Activated CD8-positive, alpha-beta T cell treated with anti-CD3 and anti-CD28 coated beads for 36 hours (primary cell): ENCODE results near the gene ECPAS. TPM values are rescaled to one million over a fixed set of nuclear protein-coding genes. Genes with fewer than 3 reads are reported as not detected.

Experiments
- ATAC-seq: fragments of 200-7000 bp; cut with Tn5 transposase; one replicate; pipeline ENCODE4 v1.10.0; 2021; ENCODE audit warnings: mild to moderate bottlenecking, moderate library complexity
- CTCF ChIA-PET: fragments of 350-600 bp; sonication (Branson Sonifier 250); formaldehyde crosslinking; loops from one replicate; lab custom pipeline; 2021; ENCODE audit warnings: antibody characterized with exemption; lab: Charles Lee
- POLR2A ChIA-PET: fragments of 350-600 bp; sonication (Branson Sonifier 250); formaldehyde crosslinking; loops from one replicate; lab custom pipeline; 2021; ENCODE audit warnings: antibody characterized with exemption; lab: Charles Lee
- DNase-seq: peaks from one replicate; pipeline ENCODE4 v3.0.0-alpha.2; 2020
- H3K27ac Mint-ChIP-seq: one replicate; pipeline ENCODE4 v1.8.0; 2021; ENCODE audit warnings: mild to moderate bottlenecking, mixed read lengths
- H3K27me3 Mint-ChIP-seq: one replicate; pipeline ENCODE4 v1.8.0; 2021; ENCODE audit warnings: mixed read lengths
- H3K36me3 Mint-ChIP-seq: one replicate; pipeline ENCODE4 v1.8.0; 2021; ENCODE audit warnings: low read depth, mixed read lengths
- H3K4me1 Mint-ChIP-seq: one replicate; pipeline ENCODE4 v1.8.0; 2021; ENCODE audit warnings: low read depth, mixed read lengths
- H3K4me3 Mint-ChIP-seq: one replicate; pipeline ENCODE4 v1.8.0; 2021; ENCODE audit warnings: mild to moderate bottlenecking, moderate library complexity, mixed read lengths
- H3K9me3 Mint-ChIP-seq: one replicate; pipeline ENCODE4 v1.8.0; 2021; ENCODE audit warnings: mixed read lengths
- intact Hi-C: fragments of 100-400 bp; cut with micrococcal nuclease; formaldehyde crosslinking; loops from one replicate; pipeline ENCODE4 v1.10.0; 2022
- total RNA-seq, 2 experiments: library from RNA; stranded (reverse); gene quantifications; one replicate each; pipeline ENCODE4 v1.2.3, GENCODE V29; 2021
- TF ChIP-seq, protein P1 (sequence below): fragments of 200-600 bp; IDR thresholded peaks from one replicate; pipeline ENCODE4 v1.8.0; 2022; ENCODE audit warnings: antibody characterized with exemption, mild to moderate bottlenecking

The ECPAS gene
- total RNA-seq, 2 experiments from 2014 or later: 71.6 to 79.6 TPM

DNA sequence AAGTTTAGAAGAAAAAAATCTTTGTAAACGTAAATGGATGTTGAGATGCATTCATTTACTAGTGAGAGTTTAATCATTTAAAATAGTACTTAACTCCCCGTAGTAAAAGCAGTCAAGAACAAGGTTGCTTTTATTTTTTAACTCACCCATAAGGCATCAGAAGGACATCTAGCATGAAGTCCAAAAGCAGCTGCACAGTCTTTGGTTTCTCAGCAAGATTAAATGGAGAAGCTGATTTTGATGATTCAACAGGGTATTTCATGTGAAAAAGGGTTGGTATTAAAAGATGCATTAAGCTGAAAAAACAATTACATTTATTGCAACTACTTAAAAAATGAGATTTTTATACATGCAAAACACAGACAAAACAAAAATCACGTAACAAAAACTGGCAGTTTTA is 44.0 kb downstream of the ECPAS start:
- ChIA-PET POLR2A (no interaction called here), CTCF (no interaction called here)
- Mint-ChIP-seq H3K36me3 (peaks cover 52% of the 10 kb centered on the region), H3K27me3 (no peaks in the 10 kb centered on the region), H3K9me3 (no peaks in the 10 kb centered on the region), H3K4me3 (no peak overlapping the region), H3K27ac (no peak overlapping the region), H3K4me1 (no peaks in the 10 kb centered on the region)
- intact Hi-C loops: no loop called here
- TF ChIP-seq, protein P1, sequence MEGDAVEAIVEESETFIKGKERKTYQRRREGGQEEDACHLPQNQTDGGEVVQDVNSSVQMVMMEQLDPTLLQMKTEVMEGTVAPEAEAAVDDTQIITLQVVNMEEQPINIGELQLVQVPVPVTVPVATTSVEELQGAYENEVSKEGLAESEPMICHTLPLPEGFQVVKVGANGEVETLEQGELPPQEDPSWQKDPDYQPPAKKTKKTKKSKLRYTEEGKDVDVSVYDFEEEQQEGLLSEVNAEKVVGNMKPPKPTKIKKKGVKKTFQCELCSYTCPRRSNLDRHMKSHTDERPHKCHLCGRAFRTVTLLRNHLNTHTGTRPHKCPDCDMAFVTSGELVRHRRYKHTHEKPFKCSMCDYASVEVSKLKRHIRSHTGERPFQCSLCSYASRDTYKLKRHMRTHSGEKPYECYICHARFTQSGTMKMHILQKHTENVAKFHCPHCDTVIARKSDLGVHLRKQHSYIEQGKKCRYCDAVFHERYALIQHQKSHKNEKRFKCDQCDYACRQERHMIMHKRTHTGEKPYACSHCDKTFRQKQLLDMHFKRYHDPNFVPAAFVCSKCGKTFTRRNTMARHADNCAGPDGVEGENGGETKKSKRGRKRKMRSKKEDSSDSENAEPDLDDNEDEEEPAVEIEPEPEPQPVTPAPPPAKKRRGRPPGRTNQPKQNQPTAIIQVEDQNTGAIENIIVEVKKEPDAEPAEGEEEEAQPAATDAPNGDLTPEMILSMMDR: no peak
- ATAC-seq: no peak
- DNase-seq: no peak

DNA sequence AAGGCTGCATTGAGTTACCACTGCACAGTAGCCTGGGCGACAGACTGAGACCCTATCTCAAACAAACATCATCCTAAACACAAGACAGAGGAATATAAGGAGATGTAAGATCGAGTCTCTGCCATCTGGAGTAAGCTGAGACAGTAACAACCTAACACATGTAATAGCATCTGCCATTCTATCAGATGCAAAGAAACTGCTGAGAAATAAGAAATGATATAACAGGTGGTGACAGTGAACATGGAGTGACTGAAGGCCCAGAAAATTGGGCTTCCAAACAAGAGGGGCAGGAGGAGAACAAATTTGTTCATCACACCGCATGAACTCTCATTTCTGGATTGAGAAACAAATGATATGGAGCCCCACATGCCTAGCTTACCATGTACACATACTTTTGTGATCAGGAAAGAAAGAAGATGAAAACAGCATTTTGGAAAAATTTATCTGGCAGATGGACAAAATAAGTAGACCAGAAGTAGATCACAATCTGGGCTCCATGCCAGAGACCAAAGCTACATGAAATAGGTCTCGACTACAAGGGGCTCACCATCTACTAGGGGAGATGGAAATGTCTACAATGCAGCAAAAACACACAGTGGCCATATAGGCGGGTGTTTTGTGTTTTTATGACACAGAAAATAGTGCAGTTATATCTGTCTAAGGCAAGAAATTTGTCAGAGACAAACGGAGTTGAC is 45.5 kb downstream of the ECPAS start:
- TF ChIP-seq, protein P1: no peak
- H3K4me3 Mint-ChIP-seq: no peak overlapping the region
- POLR2A ChIA-PET: no interaction called here
- intact Hi-C loops: no loop called here
- H3K9me3 Mint-ChIP-seq: no peaks in the 10 kb centered on the region
- no peak for ATAC-seq
- H3K4me1 Mint-ChIP-seq: no peaks in the 10 kb centered on the region
- CTCF ChIA-PET: no interaction called here
- no peak overlapping the region for H3K27ac Mint-ChIP-seq
- peaks cover 39% of the 10 kb centered on the region for H3K36me3 Mint-ChIP-seq
- no peaks in the 10 kb centered on the region for H3K27me3 Mint-ChIP-seq
- no peak for DNase-seq

DNA sequence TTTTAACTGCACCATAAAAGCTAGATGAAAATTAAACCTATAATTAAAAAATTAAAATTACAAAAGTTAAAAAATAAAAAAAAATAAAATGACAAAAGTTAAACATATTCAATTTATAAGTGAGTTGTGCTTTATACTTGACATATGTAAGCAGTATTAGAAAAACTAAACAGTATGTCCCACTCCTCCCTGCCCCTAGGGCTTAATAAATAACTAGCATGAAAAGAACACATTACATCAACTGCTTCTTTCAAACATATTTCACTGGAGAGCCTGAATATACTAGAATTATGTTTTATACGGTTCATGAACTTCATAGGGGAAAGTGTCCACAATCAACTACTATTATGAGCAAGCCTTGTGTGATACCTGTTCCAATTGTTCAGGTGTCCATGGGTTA is 47.6 kb downstream of the ECPAS start:
- ChIA-PET POLR2A (no interaction called here), CTCF (no interaction called here)
- no peak overlapping the region for H3K27ac Mint-ChIP-seq
- H3K4me3 Mint-ChIP-seq: no peak overlapping the region
- H3K27me3 Mint-ChIP-seq: no peaks in the 10 kb centered on the region
- H3K4me1 Mint-ChIP-seq: no peaks in the 10 kb centered on the region
- TF ChIP-seq, protein P1: no peak
- peaks cover 45% of the 10 kb centered on the region for H3K36me3 Mint-ChIP-seq
- intact Hi-C loops: no loop called here
- H3K9me3 Mint-ChIP-seq: no peaks in the 10 kb centered on the region
- ATAC-seq: no peak
- no peak for DNase-seq

DNA sequence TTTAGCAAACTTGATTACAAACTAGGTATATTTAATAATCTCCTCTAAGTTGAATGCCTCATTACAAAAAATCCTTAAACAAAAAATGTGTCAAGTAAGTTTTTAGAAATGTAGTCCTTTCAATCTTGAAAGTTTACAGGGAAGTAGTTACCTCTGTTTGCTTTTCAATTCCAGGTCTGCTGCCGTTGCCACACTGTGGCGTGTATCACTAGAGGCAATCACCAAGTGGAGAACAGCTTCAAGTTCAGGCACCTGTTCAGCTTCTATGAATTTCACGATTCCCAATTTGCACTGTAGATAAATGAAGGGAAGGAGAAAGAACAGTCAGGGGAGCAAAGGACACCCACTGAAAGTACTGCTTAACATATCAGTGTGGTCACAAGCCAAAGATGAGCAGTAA is 51.1 kb downstream of the ECPAS start:
- Mint-ChIP-seq H3K36me3 (peaks cover 41% of the 10 kb centered on the region), H3K27ac (no peak overlapping the region), H3K9me3 (no peaks in the 10 kb centered on the region), H3K27me3 (no peaks in the 10 kb centered on the region), H3K4me1 (no peaks in the 10 kb centered on the region), H3K4me3 (no peak overlapping the region)
- ATAC-seq: no peak
- intact Hi-C loops: no loop called here
- DNase-seq: no peak
- TF ChIP-seq, protein P1: no peak
- ChIA-PET POLR2A (no interaction called here), CTCF (no interaction called here)

DNA sequence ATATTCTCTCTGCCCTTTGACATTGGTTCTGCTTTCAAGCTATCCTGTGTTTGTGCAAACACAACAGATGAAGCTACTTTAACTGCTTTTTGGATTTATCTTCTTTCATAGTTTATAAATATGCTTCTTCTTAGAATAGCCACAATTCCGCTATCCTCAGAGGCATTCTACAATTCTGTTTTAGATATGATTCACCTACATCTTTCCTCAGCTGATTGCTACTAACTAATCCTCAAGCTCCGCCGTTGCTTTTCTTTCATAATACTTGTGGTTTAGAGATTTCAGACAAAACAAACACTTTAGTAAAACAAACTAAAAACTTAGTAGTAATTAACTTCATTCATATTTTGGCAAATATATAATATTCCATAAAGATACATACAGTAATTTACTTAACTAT is 52.5 kb downstream of the ECPAS start:
- Mint-ChIP-seq H3K4me3 (no peak overlapping the region), H3K27me3 (no peaks in the 10 kb centered on the region), H3K9me3 (no peaks in the 10 kb centered on the region), H3K27ac (no peak overlapping the region), H3K4me1 (peaks cover 7% of the 10 kb centered on the region), H3K36me3 (peaks cover 48% of the 10 kb centered on the region)
- TF ChIP-seq, protein P1: no peak
- ATAC-seq (no peak), DNase-seq (no peak)
- intact Hi-C loops: no loop called here
- ChIA-PET POLR2A (no interaction called here), CTCF (no interaction called here)
